ENCODE results near the gene ACSS3. TPM values are rescaled to one million over a fixed set of nuclear protein-coding genes. Genes with fewer than 3 reads are reported as not detected.
"Not testable (repeated sequence)": the region's sequence is repeated elsewhere in the genome, so short reads cannot be mapped to it uniquely, and the experiment has no call there.

Gene ACSS3
- total RNA-seq = 23.4 TPM

GRCh38 chr12:81077686-81078441 is at the start of gene ACSS3:
Gene ACSS3 (plus strand): TSS chr12:81078079. CDS start chr12:81078121, 42 bp downstream.
- peak; percentile 53 for DNase-seq (ENCODE audit: low spot score)

GRCh38 chr12:81034926-81035325 is 43.0 kb upstream of the ACSS3 start:
- no peak for DNase-seq (ENCODE audit: low spot score)

GRCh38 chr12:81039231-81039630 is 38.6 kb upstream of the ACSS3 start:
- DNase-seq (ENCODE audit: low spot score) = no peak

- no peak for DNase-seq (ENCODE audit: low spot score)
These were observed 33.7 kb upstream of the ACSS3 start for GRCh38 chr12:81043979-81044740.

GRCh38 chr12:81064971-81065370 is 12.9 kb upstream of the ACSS3 start:
- not testable (repeated sequence) for DNase-seq (ENCODE audit: low spot score)

GRCh38 chr12:81070846-81071245 is 7.0 kb upstream of the ACSS3 start:
- no peak for DNase-seq (ENCODE audit: low spot score)

GRCh38 chr12:81075539-81075938 is 2.3 kb upstream of the ACSS3 start:
- no peak for DNase-seq (ENCODE audit: low spot score)

GRCh38 chr12:81077329-81077685 is 572 bp upstream of the ACSS3 start:
- DNase-seq (ENCODE audit: low spot score) = no peak

- DNase-seq (ENCODE audit: low spot score) = no peak
These were observed 754 bp downstream of the ACSS3 start for GRCh38 chr12:81078469-81079196.

GRCh38 chr12:81079280-81080076 is 1.6 kb downstream of the ACSS3 start:
- no peak for DNase-seq (ENCODE audit: low spot score)

- DNase-seq (ENCODE audit: low spot score) = peak; percentile 43
These were observed 2.6 kb downstream of the ACSS3 start for GRCh38 chr12:81080431-81080983.

GRCh38 chr12:81081726-81082125 is 3.8 kb downstream of the ACSS3 start:
- DNase-seq (ENCODE audit: low spot score) = no peak

- no peak for DNase-seq (ENCODE audit: low spot score)
These were observed 5.1 kb downstream of the ACSS3 start for GRCh38 chr12:81083018-81083417.

GRCh38 chr12:81083906-81084513 is 6.1 kb downstream of the ACSS3 start:
- DNase-seq (ENCODE audit: low spot score) = no peak

- DNase-seq (ENCODE audit: low spot score) = no peak
These were observed 7.0 kb downstream of the ACSS3 start for GRCh38 chr12:81084811-81085350.

- DNase-seq (ENCODE audit: low spot score) = no peak
These were observed 8.0 kb downstream of the ACSS3 start for GRCh38 chr12:81085832-81086231.

GRCh38 chr12:81086342-81086741 is 8.5 kb downstream of the ACSS3 start:
- DNase-seq (ENCODE audit: low spot score) = no peak

GRCh38 chr12:81088221-81088620 is 10.3 kb downstream of the ACSS3 start:
- DNase-seq (ENCODE audit: low spot score) = no peak

GRCh38 chr12:81089412-81089811 is 11.5 kb downstream of the ACSS3 start:
- DNase-seq (ENCODE audit: low spot score) = no peak

- DNase-seq (ENCODE audit: low spot score) = no peak
These were observed 14.2 kb downstream of the ACSS3 start for GRCh38 chr12:81092053-81092452.

Measured in ureter (tissue), 1 donor.